HG02588 (cell line): ENCODE measurements around the gene MAP3K13.
A peak's percentile ranks its signal among the peaks of the same experiment; 100 is the strongest.
"Not testable (repeated sequence)": the region's sequence is repeated elsewhere in the genome, so short reads cannot be mapped to it uniquely, and the experiment has no call there.

Source experiments
- ATAC-seq: cut with Tn5 transposase; IDR thresholded peaks from one replicate; pipeline ENCODE4 v1.9.1; 2021; ENCODE audit warnings: mild to moderate bottlenecking, moderate library complexity; ENCODE audit not compliant: unreplicated experiment

The MAP3K13 gene

DNA sequence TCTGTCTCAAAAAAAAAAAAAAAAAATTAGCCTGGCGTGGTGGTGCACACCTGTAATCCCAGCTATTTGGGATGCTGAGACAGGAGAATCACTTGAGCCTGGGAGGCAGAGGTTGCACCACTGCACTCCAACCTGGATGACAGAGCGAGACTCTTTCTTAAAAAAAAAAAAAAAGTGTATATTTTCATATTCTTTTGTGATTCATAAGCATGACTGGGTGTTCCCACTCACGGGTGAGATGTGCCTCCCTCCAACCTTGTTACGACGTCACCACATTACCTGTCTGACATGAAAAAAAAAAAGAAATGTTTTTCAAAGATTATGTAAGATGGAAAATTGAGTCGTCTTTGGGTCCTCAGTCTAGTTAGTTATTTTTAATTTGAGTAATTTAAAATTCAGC, 79.1 kb downstream of the MAP3K13 start:
- ATAC-seq = no peak

DNA sequence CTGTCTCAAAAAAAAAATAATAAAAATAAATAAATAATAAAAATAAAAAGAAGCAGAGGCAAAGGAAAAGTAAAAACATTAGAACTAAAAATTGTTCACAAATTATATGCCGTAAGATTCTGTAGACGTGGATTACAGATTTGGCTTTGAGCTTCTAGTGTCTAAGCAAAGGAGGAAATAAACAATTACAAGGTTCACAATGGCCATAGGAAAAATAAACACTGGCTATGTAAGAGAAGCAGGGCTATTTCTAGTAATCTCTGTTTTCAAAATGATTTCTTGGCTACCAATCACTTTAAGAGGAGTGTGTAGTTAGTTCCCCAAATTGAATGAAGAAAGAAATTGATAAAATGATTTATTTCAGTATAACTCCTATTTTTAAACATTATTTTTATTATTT, 81.4 kb downstream of the MAP3K13 start:
- no peak for ATAC-seq

DNA sequence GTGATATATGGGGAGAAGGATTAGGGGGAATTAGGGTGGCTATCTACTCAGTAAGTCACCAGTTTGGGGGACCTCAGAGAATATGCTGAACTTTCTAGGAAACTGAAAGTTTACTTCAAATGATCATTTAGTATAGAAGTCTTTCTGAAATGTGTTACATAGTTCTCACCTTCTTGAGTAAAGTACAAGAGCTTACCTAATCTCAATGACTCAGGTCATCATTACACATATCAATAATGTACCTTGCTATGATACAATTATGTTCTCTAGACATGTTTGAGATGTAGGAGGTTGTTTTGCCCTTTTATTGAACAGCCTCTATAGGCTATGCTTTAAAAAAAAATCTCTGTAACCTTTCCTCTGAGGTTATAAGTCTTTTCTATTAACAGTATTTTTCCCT, 85.2 kb downstream of the MAP3K13 start:
- no peak for ATAC-seq

DNA sequence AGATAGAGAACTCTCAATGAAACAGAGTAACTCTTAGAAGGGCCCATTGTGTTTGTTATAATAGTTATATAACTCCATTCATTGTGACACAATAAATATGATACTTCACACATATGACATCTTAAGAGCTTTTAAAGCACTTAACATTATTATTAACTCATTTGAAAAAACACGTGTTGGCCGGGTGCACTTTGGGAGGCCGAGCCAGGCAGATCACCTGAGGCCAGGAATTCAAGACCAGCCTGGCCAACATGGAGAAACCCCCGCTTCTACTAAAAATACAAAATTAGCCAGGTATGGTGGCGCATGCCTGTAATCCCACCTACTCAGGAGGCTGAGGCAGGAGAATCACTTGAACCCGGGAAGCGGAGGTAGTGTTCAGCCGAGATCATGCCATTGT, 88.5 kb downstream of the MAP3K13 start:
- not testable (repeated sequence) for ATAC-seq

DNA sequence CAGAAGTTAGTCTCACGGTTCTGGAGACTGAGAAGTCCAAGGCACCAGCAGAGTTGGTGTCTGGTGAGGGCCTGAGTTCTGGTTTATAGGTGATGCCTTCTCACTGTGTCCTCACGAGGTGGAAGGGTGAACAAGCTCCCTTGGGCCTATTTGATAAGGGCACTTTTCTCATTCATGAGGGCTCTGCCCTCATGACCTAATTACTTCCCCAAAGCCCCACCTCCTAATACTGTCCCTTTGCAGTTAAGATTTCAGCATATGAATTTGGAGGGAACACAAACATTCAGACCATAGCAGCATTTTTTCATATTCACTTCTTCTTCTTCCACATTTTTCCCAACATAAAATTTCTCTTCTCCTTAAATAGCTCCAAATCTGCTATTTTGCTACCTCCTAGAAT, 94.4 kb downstream of the MAP3K13 start:
- ATAC-seq = no peak

DNA sequence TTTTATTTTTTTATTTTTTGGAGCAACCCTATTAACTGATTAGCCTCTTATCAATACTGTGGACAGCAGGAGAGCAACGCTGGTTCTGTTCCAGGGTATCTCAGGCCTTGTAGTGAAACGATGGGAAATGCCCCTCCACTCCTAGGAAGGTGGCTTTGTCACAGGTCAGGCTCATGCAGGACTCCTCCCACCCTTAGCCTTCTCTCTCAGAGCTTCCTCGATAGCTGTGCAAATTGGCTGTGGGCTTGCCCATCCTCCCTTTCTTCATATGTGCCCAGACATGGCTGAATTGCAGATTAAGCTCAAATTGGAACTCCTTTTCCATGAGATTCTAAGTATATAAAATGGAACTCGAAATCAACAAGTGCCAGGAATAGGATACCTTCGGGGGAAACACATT, 97.4 kb downstream of the MAP3K13 start:
- ATAC-seq = no peak

DNA sequence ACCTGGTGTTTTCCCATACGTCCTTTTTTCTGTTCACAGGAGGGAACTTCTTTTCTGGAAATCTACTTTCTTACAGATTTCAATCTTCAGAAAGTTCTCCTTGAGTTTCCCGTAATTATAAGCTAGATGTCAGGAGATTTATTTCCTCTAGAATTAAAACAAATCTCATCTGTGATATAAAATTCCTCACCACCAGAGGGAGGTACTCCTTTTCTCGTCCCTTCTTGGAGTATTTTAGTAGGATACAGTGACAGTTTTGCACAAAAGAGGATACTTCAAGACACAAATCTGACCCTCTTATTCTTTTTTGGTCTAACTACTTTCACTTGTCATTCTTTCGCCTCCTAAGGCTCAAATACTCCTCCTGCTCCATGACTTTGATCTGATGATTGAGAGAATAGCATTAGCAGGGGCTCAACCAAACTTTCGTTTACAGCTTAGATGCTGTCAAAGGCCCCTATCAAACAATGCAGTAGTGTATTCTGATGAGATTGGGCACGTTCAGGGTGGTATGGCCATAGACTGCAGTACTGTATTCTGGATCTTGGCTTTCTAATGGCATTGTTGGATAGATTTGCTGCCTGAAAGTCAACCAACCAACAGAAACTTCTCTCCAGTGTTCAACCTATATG, 97.9 kb downstream of the MAP3K13 start:
- no peak for ATAC-seq

DNA sequence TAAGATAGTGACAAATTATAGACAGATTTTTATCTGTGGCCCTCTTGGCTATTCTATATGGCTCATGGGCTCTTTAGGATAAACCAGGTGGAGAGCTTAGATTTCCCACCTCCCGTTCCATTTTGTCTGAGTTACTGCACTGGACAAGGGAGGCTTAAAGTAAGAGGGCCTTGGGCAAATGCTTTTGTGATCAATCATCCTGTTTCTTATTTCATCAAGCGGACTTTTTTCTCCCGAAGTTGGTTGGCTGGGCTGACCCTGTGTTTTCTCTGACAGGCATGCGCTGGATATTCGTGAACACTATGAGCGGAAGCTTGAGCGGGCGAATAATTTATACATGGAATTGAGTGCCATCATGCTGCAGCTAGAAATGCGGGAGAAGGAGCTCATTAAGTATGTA, 102.5 kb downstream of the MAP3K13 start:
- no peak for ATAC-seq

DNA sequence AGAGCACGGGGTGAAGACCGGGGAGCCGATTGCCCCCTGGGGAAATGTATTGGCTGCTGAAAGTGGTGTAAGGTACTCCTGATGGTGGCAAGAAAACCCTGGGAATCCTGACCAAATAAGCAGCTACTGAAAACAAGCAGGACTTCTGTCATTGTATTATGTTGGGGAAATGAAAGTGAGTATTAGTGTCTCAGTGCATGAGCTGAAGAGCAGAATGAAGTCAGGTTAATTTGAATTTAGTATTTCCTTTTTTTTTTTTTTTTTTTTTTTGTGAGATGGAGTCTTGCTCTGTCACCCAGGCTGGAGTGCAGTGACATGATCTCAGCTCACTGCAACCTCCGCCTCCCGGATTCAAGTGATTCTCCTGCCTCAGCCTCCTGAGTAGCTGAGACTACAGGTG, 103.2 kb downstream of the MAP3K13 start:
- not testable (repeated sequence) for ATAC-seq

DNA sequence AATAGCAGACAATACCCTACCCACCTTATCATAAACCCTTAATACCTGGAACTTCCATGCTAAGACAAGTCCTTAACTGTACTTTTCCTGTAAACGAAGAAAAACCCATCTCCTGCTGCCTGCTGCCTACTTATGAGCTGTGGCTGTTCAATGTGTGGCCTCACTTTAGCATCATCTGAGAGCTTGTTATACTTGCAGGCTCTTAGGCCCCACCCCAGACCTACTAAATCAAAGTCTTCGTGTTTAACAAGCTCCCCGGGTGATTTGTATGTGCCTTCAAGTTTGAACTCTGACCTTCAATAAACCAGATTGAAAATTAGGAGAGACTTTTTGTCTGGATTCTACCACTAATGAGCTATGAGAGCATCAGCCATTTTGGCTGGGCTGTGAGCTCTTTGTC, 106.6 kb downstream of the MAP3K13 start:
- ATAC-seq = no peak

DNA sequence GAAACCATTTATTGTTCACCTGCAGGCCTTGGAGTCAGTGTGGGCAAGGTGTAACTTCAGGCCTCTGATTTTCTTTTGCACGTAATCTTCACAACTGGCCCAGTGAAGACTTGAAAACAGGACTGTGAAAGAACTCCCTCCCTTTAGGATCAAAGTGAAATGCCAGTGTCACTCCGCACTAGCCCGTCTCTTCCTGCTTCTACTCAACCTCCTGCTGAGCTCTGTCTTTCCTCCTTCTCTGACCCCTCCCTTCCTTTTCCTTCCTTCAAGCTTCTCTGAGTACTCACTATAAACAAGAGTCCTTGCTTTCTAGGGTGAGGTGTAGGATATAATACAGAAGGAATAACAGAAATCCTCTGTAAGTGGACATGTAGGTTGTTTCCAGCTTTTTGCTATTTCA, 107.4 kb downstream of the MAP3K13 start:
- no peak for ATAC-seq

DNA sequence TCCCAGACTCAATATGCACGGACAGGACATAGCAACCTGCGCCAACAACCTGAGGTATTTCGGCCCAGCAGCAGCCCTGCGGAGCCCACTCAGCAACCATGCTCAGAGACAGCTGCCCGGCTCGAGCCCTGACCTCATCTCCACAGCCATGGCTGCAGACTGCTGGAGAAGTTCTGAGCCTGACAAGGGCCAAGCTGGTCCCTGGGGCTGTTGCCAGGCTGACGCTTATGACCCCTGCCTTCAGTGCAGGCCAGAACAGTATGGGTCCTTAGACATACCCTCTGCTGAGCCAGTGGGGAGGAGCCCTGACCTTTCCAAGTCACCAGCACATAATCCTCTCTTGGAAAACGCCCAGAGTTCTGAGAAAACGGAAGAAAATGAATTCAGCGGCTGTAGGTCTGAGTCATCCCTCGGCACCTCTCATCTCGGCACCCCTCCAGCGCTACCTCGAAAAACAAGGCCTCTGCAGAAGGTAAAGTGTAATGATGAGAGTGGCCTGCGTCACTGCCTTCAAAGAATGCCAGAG, 110.4 kb downstream of the MAP3K13 start:
- no peak for ATAC-seq

DNA sequence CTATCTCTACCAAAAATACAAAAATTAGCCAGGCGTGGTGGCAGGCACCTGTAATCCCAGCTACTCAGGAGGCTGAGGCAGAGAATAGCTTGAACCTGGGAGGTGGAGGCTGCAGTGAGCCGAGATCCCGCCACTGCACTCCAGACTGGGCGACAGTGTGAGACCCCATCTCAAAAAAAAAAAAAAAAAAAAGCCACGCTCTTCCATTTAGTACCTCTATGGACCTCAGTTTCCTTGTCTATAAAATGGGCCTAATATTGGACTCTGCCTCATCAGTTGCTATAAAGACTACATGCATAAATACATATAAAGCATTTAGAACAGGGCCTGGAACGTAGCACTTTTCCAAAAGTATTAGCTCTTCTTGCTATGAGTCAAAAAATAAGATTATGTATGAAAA, 112.0 kb downstream of the MAP3K13 start:
- ATAC-seq = not testable (repeated sequence)

DNA sequence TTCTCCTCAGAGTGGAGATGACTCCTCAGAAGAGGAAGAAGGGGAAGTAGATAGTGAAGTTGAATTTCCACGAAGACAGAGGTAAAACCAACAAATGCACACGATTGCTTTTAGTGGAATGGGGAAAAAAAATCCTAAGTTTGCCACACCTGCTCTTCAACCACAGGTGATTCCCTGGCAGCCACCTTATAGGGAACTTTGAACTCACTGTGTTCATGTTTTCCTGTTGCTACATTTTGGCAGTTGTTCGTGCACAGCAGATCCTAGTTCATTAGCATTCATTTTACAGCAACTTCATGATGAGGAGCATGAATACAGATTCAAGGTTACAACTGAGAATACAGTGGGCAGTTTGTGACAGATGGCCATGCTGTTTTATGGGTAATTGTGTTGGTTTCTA, 114.4 kb downstream of the MAP3K13 start:
- ATAC-seq = no peak

DNA sequence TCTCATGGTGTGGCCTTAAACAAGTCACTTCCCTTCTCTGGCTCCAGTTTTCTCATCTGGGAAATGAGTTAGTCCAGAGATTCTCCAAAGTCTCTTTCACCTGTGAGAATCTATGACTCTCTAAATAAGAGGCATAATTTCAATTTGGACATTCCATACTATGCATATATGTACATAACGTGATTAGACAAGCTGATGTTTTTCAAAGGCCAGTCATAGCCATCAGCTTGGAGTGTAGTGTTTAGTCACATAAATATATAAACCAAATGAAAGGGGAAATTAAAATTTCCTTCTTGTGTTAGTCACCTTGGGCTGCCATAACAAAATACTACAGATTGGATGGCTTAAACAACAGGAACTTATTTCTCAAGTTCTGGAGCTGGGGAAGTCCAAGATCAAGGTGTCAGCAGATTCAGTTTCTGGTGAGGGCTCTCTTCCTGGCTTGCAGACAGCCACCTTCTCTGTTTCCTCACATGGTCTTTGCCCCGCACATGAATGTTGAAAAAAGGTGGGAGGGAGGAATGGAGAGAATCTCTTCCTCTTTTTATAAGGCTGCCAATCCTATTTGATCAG, 116.5 kb downstream of the MAP3K13 start:
- ATAC-seq = no peak

DNA sequence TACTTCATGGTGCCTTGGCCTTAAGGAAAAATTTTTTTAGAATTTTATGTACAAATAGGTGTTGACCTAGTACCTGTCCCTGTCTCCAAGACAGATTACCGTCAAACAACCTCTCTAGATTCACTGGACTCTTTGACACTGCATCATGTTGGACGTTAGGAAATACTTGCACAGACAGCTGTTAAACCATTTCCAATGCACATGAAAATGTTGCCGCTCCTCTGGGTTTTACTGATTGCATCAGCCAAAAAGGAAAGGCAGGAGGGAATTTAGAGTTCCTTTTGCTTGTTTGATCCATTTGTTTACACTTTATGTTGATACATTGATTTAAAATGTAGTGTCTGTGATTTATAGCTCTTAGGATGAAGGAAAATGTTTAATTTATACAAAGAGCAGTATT, 121.4 kb downstream of the MAP3K13 start:
- no peak for ATAC-seq

DNA sequence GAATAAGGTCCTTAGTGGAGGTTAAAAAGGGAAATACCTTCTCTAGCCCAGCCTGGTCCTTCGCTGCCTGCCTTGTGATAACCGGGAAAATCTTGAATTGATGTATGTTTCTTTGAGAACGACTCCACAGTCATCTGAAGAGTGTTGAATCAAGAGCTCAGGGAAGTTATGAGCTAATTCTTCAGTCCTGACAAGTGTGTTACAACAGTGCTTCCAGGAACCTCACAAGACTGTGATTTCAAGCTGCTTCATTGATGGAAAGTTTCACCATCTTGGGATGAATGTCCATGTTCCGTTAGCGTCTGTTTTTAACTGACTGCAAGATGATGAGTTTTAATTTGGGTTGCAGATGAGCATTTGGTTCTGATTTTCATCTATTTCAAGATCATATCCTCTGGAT, 123.5 kb downstream of the MAP3K13 start:
- no peak for ATAC-seq

DNA sequence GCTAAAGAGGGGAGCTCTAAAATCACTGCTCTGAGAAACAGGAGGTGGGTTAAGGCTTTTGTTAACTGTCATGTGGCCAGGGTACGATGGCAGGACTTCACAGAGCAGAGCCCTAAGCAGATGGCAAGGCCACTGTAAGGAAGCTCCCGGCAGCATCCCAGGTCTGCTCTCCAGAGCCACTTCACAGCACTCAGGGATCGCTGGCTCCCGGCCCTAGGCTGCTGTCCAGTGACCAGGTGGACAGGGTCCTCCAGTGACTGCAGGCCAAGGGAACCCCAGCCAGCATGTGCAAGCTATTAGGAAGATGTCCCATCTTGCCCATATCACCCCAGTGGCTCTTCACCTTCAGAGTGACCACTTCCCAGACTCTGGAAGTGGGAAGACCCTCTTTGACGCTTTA, 125.5 kb downstream of the MAP3K13 start:
- ATAC-seq = no peak

DNA sequence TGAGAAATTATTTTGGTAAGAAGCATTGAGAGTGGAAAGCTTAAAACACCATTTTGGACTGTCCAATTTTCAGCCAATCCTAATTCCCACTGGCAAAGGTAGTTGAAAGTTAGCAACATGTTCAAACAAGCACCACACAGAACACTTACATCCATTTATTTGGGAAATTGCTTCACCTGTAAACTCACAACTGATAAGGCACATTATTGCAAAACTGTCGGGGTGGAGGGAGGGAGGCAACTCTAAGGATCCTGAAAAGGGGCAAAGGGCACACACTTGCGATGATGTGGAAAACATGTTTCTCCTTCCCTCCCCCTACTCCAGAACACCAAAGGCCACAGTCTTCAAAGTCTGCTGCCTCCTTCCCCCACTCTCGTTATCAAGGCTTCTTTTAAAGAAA, 126.5 kb downstream of the MAP3K13 start:
- ATAC-seq = no peak

DNA sequence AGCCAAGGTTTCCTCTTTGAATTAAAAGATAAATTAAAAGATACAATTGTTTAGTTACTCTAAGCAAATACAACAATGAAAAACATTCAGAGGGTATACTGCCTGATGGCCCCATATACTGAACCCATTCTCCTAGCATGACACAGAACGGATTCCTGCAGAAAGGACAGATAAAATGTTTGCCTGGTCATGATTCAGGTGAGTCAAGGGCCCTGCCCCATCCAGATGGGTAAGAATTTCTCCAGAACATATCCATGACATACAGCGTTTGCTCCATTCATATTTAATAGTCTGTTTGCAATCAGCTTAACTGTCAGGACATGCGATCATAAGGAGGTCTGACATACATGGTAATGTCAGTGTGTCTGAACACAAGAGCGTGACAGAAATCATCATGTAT, 127.3 kb downstream of the MAP3K13 start:
- ATAC-seq = no peak

DNA sequence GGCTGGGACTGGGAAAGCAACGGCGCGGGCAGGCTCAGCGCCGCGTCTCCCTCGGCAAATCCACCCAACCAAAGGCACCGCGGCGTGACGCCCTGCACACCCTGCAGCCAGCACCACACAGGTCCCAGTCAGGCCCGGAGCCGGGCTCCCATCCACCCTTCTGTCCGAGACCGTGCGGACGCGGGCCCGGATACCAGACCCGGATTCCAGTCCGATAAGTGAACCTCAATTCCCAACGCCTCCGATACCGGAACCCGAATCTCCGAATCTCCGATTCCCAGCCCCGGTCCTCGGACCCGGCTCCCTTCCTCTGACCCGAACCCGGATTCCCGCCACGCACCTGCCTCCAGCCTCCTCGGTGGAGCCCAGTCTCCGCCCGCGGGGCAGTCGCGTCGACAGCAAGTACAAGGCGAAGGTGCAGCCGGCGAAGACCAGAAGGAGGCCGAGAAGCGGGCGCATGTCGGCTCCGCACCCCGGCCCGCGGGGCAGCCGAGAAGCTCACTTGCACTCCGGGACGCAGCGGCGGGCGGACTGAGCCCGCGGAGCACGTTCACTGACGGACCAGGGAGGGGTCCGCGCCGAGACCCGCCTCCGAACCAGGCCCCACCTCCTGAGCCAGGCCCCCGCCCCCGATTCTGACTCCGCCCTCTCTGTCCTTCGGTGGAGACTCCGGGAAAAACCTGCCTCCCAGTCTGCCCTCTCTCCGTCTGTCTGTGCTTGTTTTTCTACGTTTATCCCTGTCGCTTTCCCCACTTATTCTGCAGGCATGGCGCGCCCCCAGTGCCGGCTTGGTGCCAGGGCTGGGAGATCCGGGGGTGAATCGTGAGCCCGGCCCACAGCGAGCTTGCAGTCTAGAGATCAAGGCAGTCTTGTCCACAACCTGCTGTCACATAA, 135.8 kb downstream of the MAP3K13 start, which contains the start of gene TMEM41A:
Gene TMEM41A, minus strand, starts transcription at position 533 of the 894 bp plus-strand sequence. Its CDS starts 74 bp downstream, at position 459.
- peak; percentile 93 for ATAC-seq

DNA sequence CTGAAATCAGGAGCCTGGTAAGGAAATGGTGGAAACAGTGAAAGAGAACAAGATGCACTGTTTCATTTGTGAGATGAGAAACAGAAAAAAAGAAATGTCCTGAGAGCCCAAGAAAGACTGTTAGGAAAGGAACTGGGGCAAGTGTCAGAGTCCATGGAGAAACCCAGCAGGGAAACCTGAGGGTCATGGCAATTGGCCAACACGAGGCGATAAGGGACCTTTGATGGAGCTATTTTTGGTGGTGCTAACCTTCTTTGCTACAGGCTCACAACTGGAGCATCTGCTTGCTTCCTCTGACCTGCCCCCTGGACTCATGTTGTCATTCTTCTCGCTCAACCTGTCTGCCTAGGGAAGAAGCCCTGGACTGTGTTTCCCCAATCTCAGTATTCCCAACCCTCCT, 140.1 kb downstream of the MAP3K13 start:
- no peak for ATAC-seq
